GM21529 (cell line): ENCODE measurements around the gene NDUFV3.
"Not testable (repeated sequence)": the region's sequence is repeated elsewhere in the genome, so short reads cannot be mapped to it uniquely, and the experiment has no call there.

Source experiments
- ATAC-seq: cut with Tn5 transposase; IDR thresholded peaks from one replicate; pipeline ENCODE4 v1.9.1; 2021; ENCODE audit not compliant: unreplicated experiment

The NDUFV3 gene

GRCh38 chr21:42883921-42884320, 9.2 kb upstream of the NDUFV3 start:
- ATAC-seq, result no peak

- ATAC-seq, result no peak
Measured at GRCh38 chr21:42887326-42887725, 5.8 kb upstream of the NDUFV3 start.

GRCh38 chr21:42892582-42892930, 553 bp upstream of the NDUFV3 start:
- ATAC-seq, result no peak

- no peak for ATAC-seq
Measured at GRCh38 chr21:42900446-42900845, 7.3 kb downstream of the NDUFV3 start.

GRCh38 chr21:42903817-42904216, 10.7 kb downstream of the NDUFV3 start:
- ATAC-seq, result no peak

- ATAC-seq, result no peak
Measured at GRCh38 chr21:42905195-42905594, 12.1 kb downstream of the NDUFV3 start.

GRCh38 chr21:42906233-42906632, 13.1 kb downstream of the NDUFV3 start:
- ATAC-seq, result no peak

GRCh38 chr21:42908484-42908883, 15.4 kb downstream of the NDUFV3 start:
- not testable (repeated sequence) for ATAC-seq

GRCh38 chr21:42911920-42912319, 18.8 kb downstream of the NDUFV3 start:
- not testable (repeated sequence) for ATAC-seq

GRCh38 chr21:42913476-42913875, 20.4 kb downstream of the NDUFV3 start:
- ATAC-seq, result no peak

GRCh38 chr21:42918291-42918690, 25.2 kb downstream of the NDUFV3 start:
- ATAC-seq, result no peak

GRCh38 chr21:42921927-42922326, 28.8 kb downstream of the NDUFV3 start:
- ATAC-seq, result no peak

- no peak for ATAC-seq
Measured at GRCh38 chr21:42922918-42923317, 29.8 kb downstream of the NDUFV3 start.

GRCh38 chr21:42923553-42924432, 30.7 kb downstream of the NDUFV3 start:
- peak; percentile 69 for ATAC-seq

GRCh38 chr21:42924433-42924751, 31.3 kb downstream of the NDUFV3 start:
- no peak for ATAC-seq

- no peak for ATAC-seq
Measured at GRCh38 chr21:42925114-42925926, 32.2 kb downstream of the NDUFV3 start, which contains the start of gene ERVH48-1. Gene ERVH48-1, minus strand, starts transcription at chr21:42925630. Its CDS starts 6,624 bp downstream, at chr21:42919006.

- ATAC-seq, result not testable (repeated sequence)
Measured at GRCh38 chr21:42927474-42928200, 34.5 kb downstream of the NDUFV3 start.

- ATAC-seq, result no peak
Measured at GRCh38 chr21:42929969-42930368, 36.9 kb downstream of the NDUFV3 start.

- ATAC-seq, result no peak
Measured at GRCh38 chr21:42931560-42932235, 38.6 kb downstream of the NDUFV3 start.

- ATAC-seq, result not testable (repeated sequence)
Measured at GRCh38 chr21:42932378-42933136, 39.4 kb downstream of the NDUFV3 start.
